Retinal pigment epithelial cell (primary cell): ENCODE data around the gene UST.

Source experiments
- DNase-seq: peaks from one replicate; pipeline ENCODE4 v3.0.0-alpha.2; 2010; ENCODE audit warnings: low read depth
- H3K4me3 ChIP-seq: 2 replicates; pipeline ENCODE4 v1.5.1; 2011; ENCODE audit warnings: mild to moderate bottlenecking, low read length, control low read depth, moderate library complexity
- TF ChIP-seq, protein P1 (sequence below): conservative IDR thresholded peaks from 2 replicates; pipeline ENCODE4 v1.5.1; 2011; ENCODE audit warnings: low read depth, low read length, control low read depth, inconsistent platforms

Gene UST

GRCh38 chr6:148959501-148959900 lies 212.7 kb downstream of the UST start:
- TF ChIP-seq, protein P1, sequence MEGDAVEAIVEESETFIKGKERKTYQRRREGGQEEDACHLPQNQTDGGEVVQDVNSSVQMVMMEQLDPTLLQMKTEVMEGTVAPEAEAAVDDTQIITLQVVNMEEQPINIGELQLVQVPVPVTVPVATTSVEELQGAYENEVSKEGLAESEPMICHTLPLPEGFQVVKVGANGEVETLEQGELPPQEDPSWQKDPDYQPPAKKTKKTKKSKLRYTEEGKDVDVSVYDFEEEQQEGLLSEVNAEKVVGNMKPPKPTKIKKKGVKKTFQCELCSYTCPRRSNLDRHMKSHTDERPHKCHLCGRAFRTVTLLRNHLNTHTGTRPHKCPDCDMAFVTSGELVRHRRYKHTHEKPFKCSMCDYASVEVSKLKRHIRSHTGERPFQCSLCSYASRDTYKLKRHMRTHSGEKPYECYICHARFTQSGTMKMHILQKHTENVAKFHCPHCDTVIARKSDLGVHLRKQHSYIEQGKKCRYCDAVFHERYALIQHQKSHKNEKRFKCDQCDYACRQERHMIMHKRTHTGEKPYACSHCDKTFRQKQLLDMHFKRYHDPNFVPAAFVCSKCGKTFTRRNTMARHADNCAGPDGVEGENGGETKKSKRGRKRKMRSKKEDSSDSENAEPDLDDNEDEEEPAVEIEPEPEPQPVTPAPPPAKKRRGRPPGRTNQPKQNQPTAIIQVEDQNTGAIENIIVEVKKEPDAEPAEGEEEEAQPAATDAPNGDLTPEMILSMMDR: no peak
- DNase-seq: no peak

GRCh38 chr6:148962854-148963515 lies 216.2 kb downstream of the UST start:
- H3K4me3 ChIP-seq: no peak overlapping the region
- no peak for DNase-seq
- TF ChIP-seq, protein P1: no peak

More at GRCh38 chr6:148959501-148959900, 212.7 kb downstream of the UST start:
- H3K4me3 ChIP-seq: no peak overlapping the region

DNA sequence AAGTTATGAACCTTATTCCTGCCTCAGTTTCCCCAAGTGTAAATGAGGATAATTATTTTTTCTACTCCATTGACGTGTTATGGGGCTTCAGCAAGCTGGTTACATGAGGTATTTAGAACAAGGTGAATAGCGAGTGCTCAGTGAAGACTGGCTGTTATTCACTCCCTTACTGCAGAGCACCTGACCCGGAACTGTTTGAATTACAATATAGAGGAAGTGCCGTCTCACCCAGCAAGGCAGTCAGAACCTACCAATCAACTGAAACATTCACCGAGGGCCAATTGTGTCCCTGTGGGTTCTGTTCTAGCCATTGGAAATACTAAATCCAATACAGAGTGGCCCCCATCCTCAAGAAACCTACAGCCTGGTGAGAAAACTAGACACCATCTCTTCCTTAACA lies 216.9 kb downstream of the UST start:
- no peak for DNase-seq
- TF ChIP-seq, protein P1: no peak
- no peak overlapping the region for H3K4me3 ChIP-seq

DNA sequence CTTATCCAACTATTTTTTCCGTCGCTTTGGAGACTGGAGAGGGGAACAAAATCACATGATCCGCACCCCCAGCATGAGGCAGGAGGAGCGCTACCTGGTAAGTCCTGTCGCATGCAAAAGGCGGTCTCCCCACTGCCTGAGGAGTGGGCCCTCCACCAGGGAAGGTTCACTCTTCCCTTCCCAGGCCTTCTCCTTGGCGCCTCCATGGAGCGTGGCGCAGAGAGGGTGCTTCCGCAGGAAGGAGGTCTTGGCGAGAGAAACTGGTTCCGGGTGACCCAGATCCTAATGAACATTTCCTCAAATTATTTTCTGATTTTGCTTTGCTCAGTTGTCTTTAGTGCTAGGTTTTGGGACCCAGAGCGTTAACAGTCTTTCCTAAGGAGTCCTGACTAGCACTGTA lies 217.6 kb downstream of the UST start:
- no peak overlapping the region for H3K4me3 ChIP-seq
- TF ChIP-seq, protein P1: no peak
- no peak for DNase-seq

- no peak overlapping the region for H3K4me3 ChIP-seq
- TF ChIP-seq, protein P1: no peak
- no peak for DNase-seq
These were observed 218.5 kb downstream of the UST start for GRCh38 chr6:148965287-148965686.

- no peak overlapping the region for H3K4me3 ChIP-seq
- TF ChIP-seq, protein P1: no peak
- DNase-seq: no peak
These were observed 220.2 kb downstream of the UST start for GRCh38 chr6:148967011-148967520.

GRCh38 chr6:148967541-148967956 lies 220.7 kb downstream of the UST start:
- no peak overlapping the region for H3K4me3 ChIP-seq
- TF ChIP-seq, protein P1: no peak

More at GRCh38 chr6:148967541-148967956, 220.7 kb downstream of the UST start:
- no peak for DNase-seq
